Chondrocyte (in vitro differentiated cells): ENCODE measurements around the gene DCBLD1. TPM values are rescaled to one million over a fixed set of nuclear protein-coding genes. Genes with fewer than 3 reads are reported as not detected.

Source experiments
- DNase-seq: peaks from one replicate; pipeline ENCODE4 v3.0.0; 2021; ENCODE audit warnings: mixed read lengths, low spot score
- H3K27ac Mint-ChIP-seq: one replicate; pipeline ENCODE4 v1.8.0; 2021; ENCODE audit warnings: mild to moderate bottlenecking, moderate library complexity, mixed read lengths; ENCODE audit not compliant: unreplicated experiment
- H3K27me3 Mint-ChIP-seq: 2 replicates; pipeline ENCODE4 v1.8.0; 2021; ENCODE audit warnings: low read depth, mixed read lengths
- H3K36me3 Mint-ChIP-seq: 2 replicates; pipeline ENCODE4 v1.8.0; 2021; ENCODE audit warnings: low read depth, mixed read lengths
- H3K4me1 Mint-ChIP-seq: 2 replicates; pipeline ENCODE4 v1.8.0; 2021; ENCODE audit warnings: low read depth, mild to moderate bottlenecking, mixed read lengths
- H3K4me3 Mint-ChIP-seq: one replicate; pipeline ENCODE4 v1.8.0; 2021; ENCODE audit warnings: mild to moderate bottlenecking, moderate library complexity, mixed read lengths; ENCODE audit not compliant: unreplicated experiment
- H3K9me3 Mint-ChIP-seq: 2 replicates; pipeline ENCODE4 v1.8.0; 2021; ENCODE audit warnings: low read depth, mixed read lengths
- CTCF ChIP-seq: fragments of 200-600 bp; sonication (generic); IDR thresholded peaks from 2 replicates; pipeline ENCODE4 v1.5.0; 2021; ENCODE audit warnings: antibody characterized with exemption, mild to moderate bottlenecking, moderate library complexity
- total RNA-seq: library from RNA; stranded (reverse); gene quantifications from 3 replicates; pipeline ENCODE4 v1.2.1, GENCODE V29; 2021

Gene DCBLD1
- total RNA-seq, 1 donor from 2014 or later: 39.3 TPM

GRCh38 chr6:117557951-117558350 is 75.5 kb downstream of the DCBLD1 start:
- H3K27me3 Mint-ChIP-seq: no peaks in the 10 kb centered on the region
- no peak overlapping the region for H3K4me3 Mint-ChIP-seq
- H3K4me1 Mint-ChIP-seq: peaks cover 31% of the 10 kb centered on the region
- H3K36me3 Mint-ChIP-seq: peaks cover 6% of the 10 kb centered on the region
- no peaks in the 10 kb centered on the region for H3K9me3 Mint-ChIP-seq
- no peak for DNase-seq
- peak overlapping the region; percentile 84 for H3K27ac Mint-ChIP-seq
- TF ChIP-seq CTCF: no peak

- Mint-ChIP-seq H3K9me3 (no peaks in the 10 kb centered on the region), H3K36me3 (peaks cover 8% of the 10 kb centered on the region), H3K4me1 (peaks cover 31% of the 10 kb centered on the region), H3K27me3 (no peaks in the 10 kb centered on the region), H3K4me3 (no peak overlapping the region), H3K27ac (no peak overlapping the region)
- DNase-seq: no peak
- no peak for TF ChIP-seq CTCF
Measured at GRCh38 chr6:117558818-117559217, 76.3 kb downstream of the DCBLD1 start.

- Mint-ChIP-seq H3K4me1 (peaks cover 31% of the 10 kb centered on the region), H3K27me3 (no peaks in the 10 kb centered on the region), H3K9me3 (no peaks in the 10 kb centered on the region), H3K27ac (peak overlapping the region; percentile 14), H3K36me3 (peaks cover 8% of the 10 kb centered on the region), H3K4me3 (no peak overlapping the region)
- DNase-seq: no peak
- no peak for TF ChIP-seq CTCF
Measured at GRCh38 chr6:117559299-117559698, 76.8 kb downstream of the DCBLD1 start.

GRCh38 chr6:117561128-117561527 is 78.7 kb downstream of the DCBLD1 start:
- Mint-ChIP-seq H3K9me3 (no peaks in the 10 kb centered on the region), H3K36me3 (peaks cover 8% of the 10 kb centered on the region), H3K27ac (peak overlapping the region; percentile 41), H3K4me3 (no peak overlapping the region), H3K27me3 (no peaks in the 10 kb centered on the region), H3K4me1 (peaks cover 19% of the 10 kb centered on the region)
- no peak for DNase-seq
- no peak for TF ChIP-seq CTCF

GRCh38 chr6:117564681-117565080 is 82.2 kb downstream of the DCBLD1 start:
- Mint-ChIP-seq H3K9me3 (no peaks in the 10 kb centered on the region), H3K4me1 (peaks cover 10% of the 10 kb centered on the region), H3K4me3 (no peak overlapping the region), H3K36me3 (peaks cover 16% of the 10 kb centered on the region), H3K27ac (no peak overlapping the region), H3K27me3 (no peaks in the 10 kb centered on the region)
- no peak for TF ChIP-seq CTCF
- DNase-seq: no peak
